Right lobe of liver (tissue), 6 donors: ENCODE data around the gene USH1G. TPM values are rescaled to one million over a fixed set of nuclear protein-coding genes. Genes with fewer than 3 reads are reported as not detected.
A peak's percentile ranks its signal among the peaks of the same experiment; 100 is the strongest.
"Not testable (repeated sequence)": the region's sequence is repeated elsewhere in the genome, so short reads cannot be mapped to it uniquely, and the experiment has no call there.

Experiments used
- ATAC-seq, 4 donors: fragments of 200-7000 bp; cut with Tn5 transposase; one replicate each; pipeline ENCODE4 v1.9.1; 2020; ENCODE audit warnings: mild to moderate bottlenecking in 4 of 4, moderate library complexity in 4 of 4
- DNase-seq, 3 donors: peaks; one replicate each; pipeline ENCODE4 v3.0.0-alpha.2; 2020
- H3K27ac ChIP-seq, 3 donors: fragments of 200-600 bp; one replicate each; pipeline ENCODE4 v1.8.0; 2022
- H3K27me3 ChIP-seq, 2 donors: fragments of 200-600 bp; one replicate each; pipeline ENCODE4 v1.8.0; 2022
- H3K36me3 ChIP-seq, 4 donors: fragments of 200-600 bp; sonication (generic) in 1 of 4; one replicate each; pipeline versions ENCODE4 v1.5.1 to v1.8.0; 2017 to 2022; ENCODE audit warnings: control low read depth in 1 of 4
- H3K4me1 ChIP-seq, 4 donors: fragments of 200-600 bp; sonication (generic) in 1 of 4; one replicate each; pipeline versions ENCODE4 v1.5.1 to v1.8.0; 2017 to 2022; ENCODE audit warnings: control low read depth in 1 of 4
- H3K4me3 ChIP-seq, 3 donors: fragments of 200-600 bp; one replicate each; pipeline ENCODE4 v1.8.0; 2022
- H3K9me3 ChIP-seq, 4 donors: fragments of 200-600 bp; sonication (generic) in 1 of 4; one replicate each; pipeline versions ENCODE4 v1.5.1 to v1.8.0; 2017 to 2022; ENCODE audit warnings: control low read depth in 1 of 4
- CTCF ChIP-seq, 4 donors: fragments of 200-600 bp in 3 of 4; fragments of 450-650 bp in 1 of 4; IDR thresholded peaks; one replicate each; pipeline versions ENCODE4 v1.5.1 to v1.8.0; 2016 to 2022; ENCODE audit warnings: antibody characterized with exemption in 4 of 4, mild to moderate bottlenecking in 2 of 4
- POLR2A ChIP-seq: fragments of 450-650 bp; IDR thresholded peaks from one replicate; pipeline ENCODE4 v1.6.1; 2017; ENCODE audit warnings: antibody characterized with exemption, mild to moderate bottlenecking
- WGBS: methylation state at CpG from one replicate; pipeline ENCODE4 v1.1.6; 2018; ENCODE audit warnings: low coverage, low lambda C conversion rate; ENCODE audit not compliant: insufficient coverage; ENCODE audit errors: missing lambda C conversion rate; 5-methylcytosine and 5-hydroxymethylcytosine counted together
- intact Hi-C, 2 donors: fragments of 100-400 bp; cut with DNase I; formaldehyde crosslinking; loops; one replicate each; pipeline versions ENCODE4 v1.11.2 to v1.14.1; 2022
- total RNA-seq, 6 experiments: library from RNA; depleted of rRNA in 2 of 6; stranded (reverse); fragments of >200 nt in 2 of 6; fragmentation: NEBNext Ultra II Directional in 3 of 6; extraction: Animal tissue kit (Norgen Biotek cat#: 25700) in 3 of 6; gene quantifications; one replicate each; pipeline versions ENCODE4 v1.1.0 to v1.2.4, GENCODE V29; 2016 to 2023
- donor health status: DM: no; HTN: yes; CAD: no.
- donor health status: DM: no; HTN: no; CAD: no.
- donor health status: DM: no; HTN: no; CAD: no.
- donor health status: DM: no; HTN: yes; CAD: no.
- donor health status: DM: no; HTN: yes; CAD: no.

The USH1G gene
- total RNA-seq, 6 experiments from 2014 or later, result not detected

GRCh38 chr17:74918906-74919305 is 4.1 kb downstream of the USH1G start:
- no peak for ATAC-seq
- DNase-seq, result no peak
- Histone ChIP-seq H3K4me1 (peaks cover 0 to 9% (median 4%) of the 10 kb centered on the region in 4 donors), H3K27ac (no peak overlapping the region), H3K27me3 (peaks cover 0 to 11% of the 10 kb centered on the region in 2 donors), H3K9me3 (no peaks in the 10 kb centered on the region), H3K4me3 (no peak overlapping the region), H3K36me3 (no peaks in the 10 kb centered on the region)
- intact Hi-C loops, result no loop called here
- no peak for TF ChIP-seq POLR2A
- no peak for TF ChIP-seq CTCF (IDR thresholded peaks at IDR 0.05)
- WGBS, result 78% methylated on average over 3 of the region's 5 CpGs

- 34% methylated on average over 4 of the region's 10 CpGs for WGBS
- no peak for DNase-seq
- no peaks in the 10 kb centered on the region for H3K27me3 ChIP-seq
These were observed 5.6 kb downstream of the USH1G start for GRCh38 chr17:74917430-74917829.

DNA sequence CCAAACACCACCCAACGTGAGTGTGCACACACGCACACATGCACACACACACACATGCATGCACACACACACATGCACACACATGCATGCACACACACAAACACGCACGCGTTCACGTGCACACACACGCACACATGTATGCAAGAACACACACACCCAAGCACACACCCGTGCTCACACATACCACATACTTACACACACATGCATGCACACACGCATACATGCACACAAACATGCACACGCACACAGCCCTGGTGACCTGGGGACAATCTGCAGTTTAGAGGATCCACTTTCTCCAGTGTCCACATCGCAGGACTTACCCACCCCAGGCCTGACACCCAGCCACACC is 6.2 kb downstream of the USH1G start:
- no peak for TF ChIP-seq POLR2A
- TF ChIP-seq CTCF (IDR thresholded peaks at IDR 0.05), result no peak
- ATAC-seq, result no peak
- no peak for DNase-seq
- H3K9me3 ChIP-seq, result no peaks in the 10 kb centered on the region
- H3K4me3 ChIP-seq, result no peak overlapping the region
- no peaks in the 10 kb centered on the region for H3K4me1 ChIP-seq
- intact Hi-C loops, result no loop called here
- no peak overlapping the region for H3K27ac ChIP-seq
- H3K36me3 ChIP-seq, result no peaks in the 10 kb centered on the region
- no peaks in the 10 kb centered on the region for H3K27me3 ChIP-seq
- WGBS, result 79% methylated on average over 9 of the region's 11 CpGs

More at GRCh38 chr17:74917430-74917829, 5.6 kb downstream of the USH1G start:
- peak in 3 of 4 donors; percentile 18 to 50 (median 28) for ATAC-seq
- no peak for TF ChIP-seq POLR2A
- TF ChIP-seq CTCF (IDR thresholded peaks at IDR 0.05), result no peak
- H3K9me3 ChIP-seq, result no peaks in the 10 kb centered on the region
- H3K4me3 ChIP-seq, result no peak overlapping the region
- H3K4me1 ChIP-seq, result no peaks in the 10 kb centered on the region
- intact Hi-C loops, result no loop called here
- H3K27ac ChIP-seq, result no peak overlapping the region
- no peaks in the 10 kb centered on the region for H3K36me3 ChIP-seq

GRCh38 chr17:74916136-74916850 is 6.8 kb downstream of the USH1G start:
- Histone ChIP-seq H3K36me3 (no peaks in the 10 kb centered on the region), H3K4me3 (no peak overlapping the region), H3K27ac (no peak overlapping the region), H3K4me1 (no peaks in the 10 kb centered on the region), H3K27me3 (no peaks in the 10 kb centered on the region), H3K9me3 (no peaks in the 10 kb centered on the region)
- intact Hi-C loops, result no loop called here
- no peak for DNase-seq
- no peak for ATAC-seq
- TF ChIP-seq POLR2A (no peak), CTCF (IDR thresholded peaks at IDR 0.05) (no peak)
- WGBS, result 73% methylated on average over 10 of the region's 13 CpGs

DNA sequence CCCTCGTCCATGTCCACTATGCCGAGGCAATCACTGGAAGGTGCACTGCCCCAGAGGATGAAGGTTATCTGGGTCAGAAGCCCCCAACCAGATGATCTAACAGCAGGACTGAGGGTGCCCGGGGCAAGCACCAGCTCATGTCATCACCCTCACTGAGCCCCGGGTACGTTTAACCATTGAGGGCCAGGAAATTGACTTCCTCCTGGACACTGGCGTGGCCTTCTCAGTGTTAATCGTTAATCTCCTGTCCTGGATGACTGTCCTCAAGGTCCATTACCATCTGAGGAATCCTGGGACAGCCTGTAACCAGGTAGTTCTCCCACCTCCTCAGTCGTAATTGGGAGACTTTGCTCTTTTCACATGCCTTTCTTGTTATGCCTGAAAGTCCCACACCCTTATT is 11.6 kb downstream of the USH1G start:
- H3K4me1 ChIP-seq, H3K27me3 ChIP-seq, intact Hi-C loops, H3K36me3 ChIP-seq, ATAC-seq, H3K27ac ChIP-seq, H3K9me3 ChIP-seq, H3K4me3 ChIP-seq, DNase-seq: not testable (repeated sequence)
- 63% methylated on average over 6 of the region's 8 CpGs for WGBS

DNA sequence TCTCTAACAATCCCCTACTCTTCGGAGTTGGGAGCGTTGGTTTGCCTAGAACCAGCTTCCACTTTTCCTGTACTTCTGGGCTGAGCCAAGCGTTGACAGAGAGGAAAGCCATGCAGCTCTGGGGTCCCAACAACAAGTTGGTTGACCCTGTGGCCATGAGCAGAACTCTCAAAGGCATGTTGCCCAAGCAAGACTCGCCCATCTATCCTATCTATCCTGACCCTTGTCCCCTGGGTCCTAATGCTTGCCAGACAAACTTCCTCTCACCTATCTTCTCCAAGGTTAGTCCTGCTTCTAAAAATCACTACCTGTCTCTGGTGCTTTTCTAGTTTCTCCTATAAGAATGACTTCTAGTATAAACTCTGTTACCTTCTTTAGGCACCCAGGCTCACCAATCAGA is 14.0 kb downstream of the USH1G start:
- H3K4me3 ChIP-seq, H3K27me3 ChIP-seq, H3K36me3 ChIP-seq, intact Hi-C loops, H3K9me3 ChIP-seq, H3K4me1 ChIP-seq, H3K27ac ChIP-seq, DNase-seq, ATAC-seq: not testable (repeated sequence)
- 67% methylated on average over 3 of the region's 4 CpGs for WGBS
